CD8-positive, alpha-beta memory T cell (primary cell): Measurements from ENCODE around the gene WNT8A. TPM values are rescaled to one million over a fixed set of nuclear protein-coding genes. Genes with fewer than 3 reads are reported as not detected.

Source experiments
- CTCF ChIA-PET: fragments of 350-600 bp; sonication (Branson Sonifier 250); formaldehyde crosslinking; loops from one replicate; lab custom pipeline; 2021; ENCODE audit warnings: antibody characterized with exemption; lab: Charles Lee
- POLR2A ChIA-PET: fragments of 350-600 bp; sonication (Branson Sonifier 250); formaldehyde crosslinking; loops from one replicate; lab custom pipeline; 2021; ENCODE audit warnings: antibody characterized with exemption; lab: Charles Lee
- DNase-seq, 5 donors: peaks; one replicate each; pipeline versions ENCODE4 v3.0.0 to v3.0.0-alpha.2; 2020 to 2022; ENCODE audit warnings: mixed read lengths in 1 of 5
- H3K27ac ChIP-seq: one replicate; pipeline ENCODE4 v1.7.0; 2013; ENCODE audit warnings: low read depth, mild to moderate bottlenecking, low read length, moderate library complexity
- H3K27me3 ChIP-seq: 2 replicates; pipeline ENCODE4 v1.7.0; 2013; ENCODE audit warnings: low read length, mild to moderate bottlenecking; ENCODE audit not compliant: insufficient read depth, poor library complexity, severe bottlenecking
- H3K36me3 ChIP-seq: 2 replicates; pipeline ENCODE4 v1.7.0; 2013; ENCODE audit warnings: mild to moderate bottlenecking, low read length, moderate library complexity; ENCODE audit not compliant: insufficient read depth
- H3K4me1 ChIP-seq: 2 replicates; pipeline ENCODE4 v1.7.0; 2013; ENCODE audit warnings: mild to moderate bottlenecking, low read length, moderate library complexity; ENCODE audit not compliant: insufficient read depth
- H3K4me3 ChIP-seq: 2 replicates; pipeline ENCODE4 v1.7.0; 2013; ENCODE audit warnings: mild to moderate bottlenecking, low read length
- H3K9me3 ChIP-seq: 2 replicates; pipeline ENCODE4 v1.7.0; 2013; ENCODE audit warnings: mild to moderate bottlenecking, low read length
- H3K27ac Mint-ChIP-seq, 8 donors: one replicate each; pipeline ENCODE4 v1.8.0; 2020 to 2021; ENCODE audit warnings: mixed read lengths in 8 of 8, mild to moderate bottlenecking in 6 of 8, inconsistent platforms in 3 of 8, moderate library complexity in 3 of 8
- H3K27me3 Mint-ChIP-seq, 2 donors: one replicate each; pipeline ENCODE4 v1.8.0; 2020 to 2021; ENCODE audit warnings: mixed read lengths in 2 of 2, mild to moderate bottlenecking in 1 of 2, moderate library complexity in 1 of 2
- H3K36me3 Mint-ChIP-seq, 3 donors: one replicate each; pipeline ENCODE4 v1.8.0; 2020 to 2021; ENCODE audit warnings: mixed read lengths in 3 of 3, inconsistent platforms in 1 of 3, mild to moderate bottlenecking in 1 of 3
- H3K4me1 Mint-ChIP-seq, 3 donors: one replicate each; pipeline ENCODE4 v1.8.0; 2020 to 2021; ENCODE audit warnings: mixed read lengths in 3 of 3, inconsistent platforms in 1 of 3, mild to moderate bottlenecking in 1 of 3
- H3K4me3 Mint-ChIP-seq, 7 donors: one replicate each; pipeline ENCODE4 v1.8.0; 2020 to 2021; ENCODE audit warnings: mixed read lengths in 7 of 7, mild to moderate bottlenecking in 6 of 7, moderate library complexity in 4 of 7, inconsistent platforms in 2 of 7
- H3K9me3 Mint-ChIP-seq, 5 donors: one replicate each; pipeline ENCODE4 v1.8.0; 2020 to 2022; ENCODE audit warnings: mixed read lengths in 5 of 5, mild to moderate bottlenecking in 3 of 5, moderate library complexity in 2 of 5, inconsistent platforms in 1 of 5
- polyA plus RNA-seq: library from polyadenylated mRNA; unstranded; fragments of 300-500 nt; fragmentation: Illumina TruSeq; gene quantifications from one replicate; pipeline ENCODE4 v1.2.3, GENCODE V29; 2021
- total RNA-seq, 2 experiments: library from RNA; stranded (reverse); gene quantifications; one replicate each; pipeline ENCODE4 v1.2.3, GENCODE V29; 2021

Gene WNT8A
- total and polyA plus RNA-seq, 3 experiments from 2014 or later: not detected

- no peak overlapping the region for H3K27ac Mint-ChIP-seq
- no peaks in the 10 kb centered on the region for H3K36me3 Mint-ChIP-seq
- no peaks in the 10 kb centered on the region for H3K9me3 Mint-ChIP-seq
- Histone ChIP-seq H3K4me1 (peaks cover 31% of the 10 kb centered on the region), H3K27ac (no peak overlapping the region), H3K4me3 (no peak overlapping the region), H3K27me3 (no peaks in the 10 kb centered on the region), H3K9me3 (no peaks in the 10 kb centered on the region), H3K36me3 (no peaks in the 10 kb centered on the region)
- ChIA-PET CTCF (no interaction called here), POLR2A (no interaction called here)
- H3K4me1 Mint-ChIP-seq: peaks cover 0 to 2% (median 0%) of the 10 kb centered on the region in 3 donors
- H3K27me3 Mint-ChIP-seq: peaks cover 20 to 30% of the 10 kb centered on the region in 2 donors
- H3K4me3 Mint-ChIP-seq: no peak overlapping the region
- peak in 1 of 5 donors; percentile 42 for DNase-seq
These were observed 9.2 kb downstream of the WNT8A start for GRCh38 chr5:138093036-138093435.

- Mint-ChIP-seq H3K27ac (peak overlapping the region in 1 of 8 donors; percentile 8), H3K4me1 (peaks cover 0 to 2% (median 0%) of the 10 kb centered on the region in 3 donors), H3K4me3 (no peak overlapping the region), H3K9me3 (no peaks in the 10 kb centered on the region), H3K27me3 (peaks cover 23 to 37% of the 10 kb centered on the region in 2 donors), H3K36me3 (no peaks in the 10 kb centered on the region)
- Histone ChIP-seq H3K27me3 (no peaks in the 10 kb centered on the region), H3K4me1 (peaks cover 31% of the 10 kb centered on the region), H3K4me3 (no peak overlapping the region), H3K36me3 (no peaks in the 10 kb centered on the region), H3K9me3 (no peaks in the 10 kb centered on the region), H3K27ac (no peak overlapping the region)
- ChIA-PET CTCF (no interaction called here), POLR2A (no interaction called here)
- DNase-seq: no peak
These were observed 11.5 kb downstream of the WNT8A start for GRCh38 chr5:138095100-138095907.

GRCh38 chr5:138096363-138096762 lies 12.5 kb downstream of the WNT8A start:
- H3K27ac Mint-ChIP-seq: no peak overlapping the region
- CTCF ChIA-PET: no interaction called here
- H3K9me3 Mint-ChIP-seq: no peaks in the 10 kb centered on the region
- Histone ChIP-seq H3K9me3 (no peaks in the 10 kb centered on the region), H3K36me3 (no peaks in the 10 kb centered on the region), H3K4me1 (peaks cover 31% of the 10 kb centered on the region), H3K27me3 (no peaks in the 10 kb centered on the region), H3K27ac (no peak overlapping the region), H3K4me3 (no peak overlapping the region)
- DNase-seq: no peak
- POLR2A ChIA-PET: no interaction called here
- H3K4me1 Mint-ChIP-seq: peaks cover 0 to 2% (median 0%) of the 10 kb centered on the region in 3 donors
- no peak overlapping the region for H3K4me3 Mint-ChIP-seq
- no peaks in the 10 kb centered on the region for H3K36me3 Mint-ChIP-seq
- peaks cover 20 to 33% of the 10 kb centered on the region in 2 donors for H3K27me3 Mint-ChIP-seq

GRCh38 chr5:138096997-138097828 lies 13.4 kb downstream of the WNT8A start:
- ChIA-PET CTCF (interaction anchor here (0.6 to 0.8 kb wide), 2 partner anchors 17 to 19 kb away, joined by 3 read pairs; no protein-coding TSS in a partner anchor), POLR2A (no interaction called here)
- Mint-ChIP-seq H3K9me3 (no peaks in the 10 kb centered on the region), H3K27ac (peak overlapping the region in 1 of 8 donors; percentile 45), H3K36me3 (no peaks in the 10 kb centered on the region), H3K27me3 (peaks cover 20 to 28% of the 10 kb centered on the region in 2 donors), H3K4me1 (peaks cover 0 to 2% (median 0%) of the 10 kb centered on the region in 3 donors), H3K4me3 (no peak overlapping the region)
- DNase-seq: no peak
- H3K9me3 ChIP-seq: no peaks in the 10 kb centered on the region
- no peaks in the 10 kb centered on the region for H3K27me3 ChIP-seq
- no peak overlapping the region for H3K4me3 ChIP-seq
- peaks cover 27% of the 10 kb centered on the region for H3K4me1 ChIP-seq
- H3K27ac ChIP-seq: no peak overlapping the region
- H3K36me3 ChIP-seq: no peaks in the 10 kb centered on the region

GRCh38 chr5:138102454-138103318 lies 18.9 kb downstream of the WNT8A start:
- Histone ChIP-seq H3K36me3 (no peaks in the 10 kb centered on the region), H3K9me3 (no peaks in the 10 kb centered on the region), H3K4me1 (no peaks in the 10 kb centered on the region), H3K27ac (no peak overlapping the region), H3K27me3 (no peaks in the 10 kb centered on the region), H3K4me3 (no peak overlapping the region)
- H3K27ac Mint-ChIP-seq: no peak overlapping the region
- H3K27me3 Mint-ChIP-seq: peaks cover 14 to 21% of the 10 kb centered on the region in 2 donors
- H3K36me3 Mint-ChIP-seq: no peaks in the 10 kb centered on the region
- no peaks in the 10 kb centered on the region for H3K4me1 Mint-ChIP-seq
- ChIA-PET CTCF (no interaction called here), POLR2A (no interaction called here)
- no peaks in the 10 kb centered on the region for H3K9me3 Mint-ChIP-seq
- no peak for DNase-seq
- no peak overlapping the region for H3K4me3 Mint-ChIP-seq

- no peak for DNase-seq
- POLR2A ChIA-PET: interaction anchor here (0.7 kb wide), 1 partner anchor 14 kb away, joined by 3 read pairs; no protein-coding TSS in a partner anchor
- no peak overlapping the region for H3K27ac ChIP-seq
- no peak overlapping the region for H3K4me3 Mint-ChIP-seq
- no peaks in the 10 kb centered on the region for H3K9me3 Mint-ChIP-seq
- H3K27ac Mint-ChIP-seq: no peak overlapping the region
- no peaks in the 10 kb centered on the region for H3K27me3 ChIP-seq
- no peaks in the 10 kb centered on the region for H3K4me1 ChIP-seq
- no peaks in the 10 kb centered on the region for H3K36me3 ChIP-seq
- no peaks in the 10 kb centered on the region for H3K4me1 Mint-ChIP-seq
- no peak overlapping the region for H3K4me3 ChIP-seq
- no peaks in the 10 kb centered on the region for H3K9me3 ChIP-seq
- peaks cover 14 to 21% of the 10 kb centered on the region in 2 donors for H3K27me3 Mint-ChIP-seq
- H3K36me3 Mint-ChIP-seq: no peaks in the 10 kb centered on the region
- CTCF ChIA-PET: no interaction called here
These were observed 19.4 kb downstream of the WNT8A start for GRCh38 chr5:138103319-138103637.

GRCh38 chr5:138105709-138106108 lies 21.9 kb downstream of the WNT8A start:
- no peak overlapping the region for H3K27ac Mint-ChIP-seq
- H3K9me3 ChIP-seq: no peaks in the 10 kb centered on the region
- peaks cover 12 to 13% of the 10 kb centered on the region in 2 donors for H3K27me3 Mint-ChIP-seq
- H3K27ac ChIP-seq: no peak overlapping the region
- CTCF ChIA-PET: no interaction called here
- no peak for DNase-seq
- H3K36me3 Mint-ChIP-seq: no peaks in the 10 kb centered on the region
- no peaks in the 10 kb centered on the region for H3K4me1 ChIP-seq
- no peaks in the 10 kb centered on the region for H3K36me3 ChIP-seq
- H3K4me3 ChIP-seq: no peak overlapping the region
- H3K27me3 ChIP-seq: no peaks in the 10 kb centered on the region
- H3K4me3 Mint-ChIP-seq: no peak overlapping the region
- no peaks in the 10 kb centered on the region for H3K9me3 Mint-ChIP-seq
- POLR2A ChIA-PET: no interaction called here
- H3K4me1 Mint-ChIP-seq: no peaks in the 10 kb centered on the region
